HCT116 (cell line): ENCODE data around the gene TBC1D16. TPM values are rescaled to one million over a fixed set of nuclear protein-coding genes. Genes with fewer than 3 reads are reported as not detected.

Experiments used
- ATAC-seq: fragments of 200-7000 bp; cut with Tn5 transposase; 2 replicates; pipeline ENCODE4 v1.9.1; 2020; ENCODE audit warnings: mild to moderate bottlenecking, moderate library complexity
- BruUV-seq: library from RNA; stranded (reverse); fragments of 400-500 nt; replicated peaks from 2 replicates; lab custom pipeline; 2021; lab: Mats Ljungman, UMichigan
- CTCF ChIA-PET: fragments of 300-600 bp; sonication (Branson Sonifier 250); formaldehyde crosslinking; loops from one replicate; lab custom pipeline; 2021; ENCODE audit warnings: antibody characterized with exemption; lab: Charles Lee
- POLR2A ChIA-PET: fragments of 300-600, 350-600 bp; sonication (Branson Sonifier 250); formaldehyde crosslinking; loops from one replicate; lab custom pipeline; 2021; ENCODE audit warnings: antibody characterized with exemption; lab: Charles Lee
- RAD21 ChIA-PET, 2 experiments: fragments of 300-600 bp; sonication (Branson Sonifier 250); formaldehyde crosslinking; loops; one replicate each; lab custom pipeline; 2023; ENCODE audit warnings: low total read pairs in 2 of 2; ENCODE audit not compliant: uncharacterized antibody in 2 of 2, unreplicated experiment in 2 of 2, low non-redundant PET in 1 of 2; lab: Charles Lee
- DNase-seq: peaks from one replicate; pipeline ENCODE4 v3.0.0-alpha.2; 2010; ENCODE audit warnings: low read depth, low spot score
- H2AFZ ChIP-seq: fragments of 200-600 bp; shearing (Covaris generic), sonication (generic); 2 replicates; pipeline ENCODE4 v1.6.1; 2017; ENCODE audit warnings: low read depth, mixed run types, mixed read lengths, antibody characterized with exemption, low read length; ENCODE audit not compliant: poor library complexity, severe bottlenecking
- H3K27ac ChIP-seq: 2 replicates; pipeline ENCODE4 v1.5.1; 2012; ENCODE audit warnings: low read depth, low read length
- H3K27me3 ChIP-seq: fragments of 200-600 bp; sonication (generic); 2 replicates; pipeline ENCODE4 v1.6.1; 2016; ENCODE audit warnings: mixed run types, low read length, mixed read lengths; ENCODE audit not compliant: insufficient read depth
- H3K36me3 ChIP-seq, 2 experiments: fragments of 200-500 bp in 1 of 2; fragments of 200-600 bp in 1 of 2; sonication (Bioruptor generic) in 1 of 2; sonication (generic) in 1 of 2; 2 replicates each; pipeline versions ENCODE4 v1.5.1 to v1.6.1; 2014 to 2016; ENCODE audit warnings: low read length in 2 of 2, inconsistent platforms in 1 of 2, mixed read lengths in 1 of 2, mixed run types in 1 of 2; ENCODE audit not compliant: insufficient read depth in 2 of 2, control insufficient read depth in 1 of 2
- H3K4me1 ChIP-seq, 2 experiments: fragments of 200-600 bp in 1 of 2; sonication (generic) in 1 of 2; 2 replicates each; pipeline versions ENCODE4 v1.5.1 to v1.6.1; 2012 to 2017; ENCODE audit warnings: low read length in 2 of 2, inconsistent platforms in 1 of 2, mild to moderate bottlenecking in 1 of 2, mixed read lengths in 1 of 2, mixed run types in 1 of 2, moderate library complexity in 1 of 2; ENCODE audit not compliant: insufficient read depth in 2 of 2, control insufficient read depth in 1 of 2
- H3K4me2 ChIP-seq: fragments of 200-600 bp; sonication (generic); 2 replicates; pipeline ENCODE4 v1.6.1; 2017; ENCODE audit warnings: mixed run types, low read length, mixed read lengths
- H3K4me3 ChIP-seq, 2 experiments: fragments of 200-600 bp in 1 of 2; sonication (generic) in 1 of 2; replicated peaks in 1 of 2; 2 replicates each; pipeline ENCODE4 v1.5.1; 2011 to 2016; ENCODE audit warnings: low read length in 2 of 2, control low read depth in 1 of 2, low read depth in 1 of 2, mild to moderate bottlenecking in 1 of 2, mixed read lengths in 1 of 2, mixed run types in 1 of 2
- H3K79me2 ChIP-seq: fragments of 200-600 bp; sonication (generic); 2 replicates; pipeline ENCODE4 v1.6.1; 2017; ENCODE audit warnings: mild to moderate bottlenecking, mixed run types, low read length, moderate library complexity, mixed read lengths; ENCODE audit not compliant: insufficient read depth
- H3K9ac ChIP-seq: fragments of 200-600 bp; sonication (generic); 2 replicates; pipeline ENCODE4 v1.6.1; 2016; ENCODE audit warnings: low read length, mixed read lengths
- H3K9me2 ChIP-seq: fragments of 200-600 bp; sonication (generic), shearing (Covaris generic); 2 replicates; pipeline ENCODE4 v1.6.1; 2017; ENCODE audit warnings: mixed run types, mild to moderate bottlenecking, moderate library complexity; ENCODE audit not compliant: insufficient read depth
- H3K9me3 ChIP-seq, 2 experiments: fragments of 200-500 bp in 1 of 2; fragments of 200-600 bp in 1 of 2; sonication (Bioruptor generic) in 1 of 2; sonication (generic) in 1 of 2; 2 replicates each; pipeline ENCODE4 v1.6.1; 2014 to 2017; ENCODE audit warnings: low read length in 2 of 2, mixed read lengths in 2 of 2, inconsistent platforms in 1 of 2, low read depth in 1 of 2, mild to moderate bottlenecking in 1 of 2, mixed run types in 1 of 2, moderate library complexity in 1 of 2; ENCODE audit not compliant: control insufficient read depth in 1 of 2, insufficient read depth in 1 of 2
- H4K20me1 ChIP-seq: fragments of 200-600 bp; sonication (generic), shearing (Covaris generic); 2 replicates; pipeline ENCODE4 v1.6.1; 2017; ENCODE audit warnings: mixed run types, mild to moderate bottlenecking, moderate library complexity; ENCODE audit not compliant: insufficient read depth
- CEBPB ChIP-seq: IDR thresholded peaks from 2 replicates; pipeline ENCODE4 v1.6.1; 2012; ENCODE audit warnings: low read depth
- EZH2 ChIP-seq: fragments of 200-600 bp; sonication (generic); IDR thresholded peaks from 2 replicates; pipeline ENCODE4 v1.6.1; 2017; ENCODE audit warnings: antibody characterized with exemption, mixed run types
- FOSL1 ChIP-seq: IDR thresholded peaks from 2 replicates; pipeline ENCODE4 v1.6.1; 2012; ENCODE audit warnings: low read depth
- JUND ChIP-seq: IDR thresholded peaks from 2 replicates; pipeline ENCODE4 v1.6.1; 2012
- POLR2AphosphoS5 ChIP-seq: IDR thresholded peaks from 2 replicates; pipeline ENCODE4 v1.6.1; 2011; ENCODE audit warnings: mild to moderate bottlenecking, low read depth, low read length, moderate library complexity
- YY1 ChIP-seq: IDR thresholded peaks from 2 replicates; pipeline ENCODE4 v1.6.1; 2011; ENCODE audit warnings: low read length, low read depth, moderate library complexity, mild to moderate bottlenecking; ENCODE audit not compliant: insufficient replicate concordance; ENCODE audit errors: extremely low read depth
- ZFX ChIP-seq: fragments of 450-650 bp; IDR thresholded peaks from 2 replicates; pipeline ENCODE4 v1.6.1; 2017
- intact Hi-C: fragments of 100-400 bp; cut with micrococcal nuclease; formaldehyde crosslinking; loops from 2 replicates; pipeline ENCODE4 v1.10.0; 2022
- total RNA-seq: library from RNA; stranded (reverse); gene quantifications from one replicate; pipeline ENCODE4 v1.2.1, GENCODE V29; 2021; ENCODE audit not compliant: unreplicated experiment

The TBC1D16 gene
- total RNA-seq, 1 experiment from 2014 or later, result 31.1 TPM

DNA sequence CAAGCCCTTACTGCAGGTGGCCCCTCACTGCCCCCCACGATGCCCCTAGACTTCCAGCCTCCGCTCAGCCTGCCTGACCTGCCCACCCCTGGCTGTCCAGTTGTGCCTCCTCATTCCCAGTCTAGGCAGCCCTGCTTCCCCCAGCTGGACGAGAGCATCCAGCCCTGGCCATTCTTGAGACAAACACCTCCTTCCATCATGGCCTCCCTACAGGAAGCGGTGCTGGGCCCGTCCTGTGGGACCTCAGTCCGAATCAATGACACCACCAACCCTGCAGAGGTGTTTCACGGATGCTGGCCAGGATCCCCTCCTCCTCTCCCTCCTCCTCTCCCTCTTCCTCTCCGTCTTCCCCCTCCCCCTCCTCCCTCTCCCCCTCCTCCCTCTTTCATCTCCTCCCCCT, 29.0 kb upstream of the TBC1D16 start:
- Histone ChIP-seq H3K27me3 (no peaks in the 10 kb centered on the region), H3K4me1 (peaks cover 10 to 13% of the 10 kb centered on the region in 2 experiments), H3K27ac (no peak overlapping the region; the same call in 1 of the 2 replicates), H3K4me3 (peak overlapping the region in 1 of 2 experiments; percentile 12; a peak in 1 of 4 replicates), H4K20me1 (no peaks in the 10 kb centered on the region), H3K9me2 (no peaks in the 10 kb centered on the region), H3K79me2 (no peaks in the 10 kb centered on the region), H3K9ac (no peak overlapping the region), H3K36me3 (no peaks in the 10 kb centered on the region), H3K4me2 (peak overlapping the region; percentile 66), H3K9me3 (no peaks in the 10 kb centered on the region)
- ChIA-PET CTCF (interaction anchor here (1.4 kb wide), 2 partner anchors 18 to 37 kb away, joined by 5 read pairs; partner anchors contain the start of gene GAA), POLR2A (no interaction called here), RAD21 (no interaction called here)
- BruUV-seq, result no TSS peak
- no peak for DNase-seq
- peak; percentile 41 for ATAC-seq
- intact Hi-C loops, result no loop called here
- TF ChIP-seq EZH2, result no peak
- TF ChIP-seq ZFX, result no peak
- no peak for TF ChIP-seq YY1
- TF ChIP-seq, all 23 proteins: peak for 0
- H2AFZ ChIP-seq, result no peak overlapping the region

DNA sequence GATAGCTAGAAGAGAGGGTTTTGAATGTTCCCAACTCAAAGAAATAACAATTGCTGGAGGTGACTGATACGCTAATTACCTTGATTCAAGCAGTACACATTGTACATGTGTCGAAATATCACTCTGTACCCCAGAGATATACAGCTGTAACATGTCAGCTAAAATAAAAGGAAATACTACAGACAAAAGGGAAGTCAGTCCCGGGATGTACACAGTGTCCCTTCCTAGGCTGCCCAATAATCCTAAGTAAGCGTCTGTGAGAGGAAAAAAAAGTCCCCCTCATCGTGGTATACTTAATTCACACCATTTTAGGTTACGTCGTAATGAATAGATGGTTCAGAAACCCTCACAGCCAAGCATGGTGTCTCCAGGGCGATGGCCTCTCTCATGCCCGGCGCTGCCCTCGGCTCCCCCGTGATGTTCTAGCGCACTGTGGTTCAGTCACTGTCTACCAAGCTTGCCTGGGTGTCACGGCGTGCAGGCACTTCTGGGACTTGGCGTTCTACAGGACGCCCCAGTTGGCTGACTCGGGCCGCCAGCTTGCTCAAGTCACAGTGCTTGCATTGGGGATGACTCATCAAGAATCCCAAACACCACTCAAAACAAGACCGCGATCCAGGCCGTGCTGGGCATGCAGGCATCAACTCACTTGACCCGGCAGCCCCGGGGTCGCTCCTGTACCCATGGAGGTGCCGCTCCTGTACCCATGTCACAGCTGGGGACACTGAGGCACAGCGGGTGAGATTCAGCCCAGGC, 28.3 kb upstream of the TBC1D16 start:
- no TSS peak for BruUV-seq
- CTCF ChIA-PET, result interaction anchor here (1.4 kb wide), 2 partner anchors 18 to 37 kb away, joined by 5 read pairs; partner anchors contain the start of gene GAA
- intact Hi-C loops, result no loop called here
- Histone ChIP-seq H3K9me2 (no peaks in the 10 kb centered on the region), H3K27me3 (no peaks in the 10 kb centered on the region), H3K4me2 (peak overlapping the region; percentile 66), H3K4me3 (peak overlapping the region in 1 of 2 experiments; percentile 12; a peak in 1 of 4 replicates), H3K36me3 (no peaks in the 10 kb centered on the region), H3K9me3 (no peaks in the 10 kb centered on the region), H3K4me1 (peaks cover 10 to 20% of the 10 kb centered on the region in 2 experiments), H2AFZ (peak overlapping the region; percentile 69), H3K9ac (0 out of 2 replicates have a peak overlapping the region, but pooled peaks have one; percentile 9), H3K79me2 (no peaks in the 10 kb centered on the region), H3K27ac (peak overlapping the region; percentile 9; the same call in 1 of the 2 replicates), H4K20me1 (no peaks in the 10 kb centered on the region)
- POLR2A ChIA-PET, result no interaction called here
- RAD21 ChIA-PET, result no interaction called here
- peak; percentile 86 for ATAC-seq
- TF ChIP-seq JUND (peak; percentile 46), FOSL1 (peak; percentile 62), CEBPB (no peak), POLR2AphosphoS5 (no peak)
- DNase-seq, result peak; percentile 24
